GF-D8 (cell line): ENCODE measurements around the gene ZNRD2.

ENCODE experiments used
- DNase-seq: peaks from one replicate; lab custom pipeline; 2025; lab: John Stamatoyannopoulos, UW

The ZNRD2 gene

GRCh38 chr11:65588199-65589054 is 18.1 kb downstream of the ZNRD2 start:
- peak; percentile 32 for DNase-seq

- no peak for DNase-seq
These were observed 19.4 kb downstream of the ZNRD2 start for GRCh38 chr11:65589444-65590239.

- no peak for DNase-seq
These were observed 20.0 kb downstream of the ZNRD2 start for GRCh38 chr11:65590240-65590738.

- no peak for DNase-seq
These were observed 21.9 kb downstream of the ZNRD2 start for GRCh38 chr11:65591939-65592857.

GRCh38 chr11:65592858-65593517 is 22.7 kb downstream of the ZNRD2 start:
- DNase-seq: no peak

- DNase-seq: no peak
These were observed 23.5 kb downstream of the ZNRD2 start for GRCh38 chr11:65593518-65594414.

- DNase-seq: no peak
These were observed 24.9 kb downstream of the ZNRD2 start for GRCh38 chr11:65595131-65595530.

- DNase-seq: no peak
These were observed 25.4 kb downstream of the ZNRD2 start, which contains the start of gene KCNK7 for GRCh38 chr11:65595543-65596281. Gene KCNK7, minus strand, starts transcription at chr11:65595800. Its CDS starts 28 bp downstream, at chr11:65595772.

GRCh38 chr11:65596520-65596919 is 26.2 kb downstream of the ZNRD2 start:
- no peak for DNase-seq

- no peak for DNase-seq
These were observed 28.0 kb downstream of the ZNRD2 start for GRCh38 chr11:65598258-65598699.

GRCh38 chr11:65599216-65599954 is 29.1 kb downstream of the ZNRD2 start:
- DNase-seq: no peak

GRCh38 chr11:65599955-65600246 is 29.6 kb downstream of the ZNRD2 start:
- DNase-seq: no peak

GRCh38 chr11:65604258-65604657 is 34.0 kb downstream of the ZNRD2 start:
- DNase-seq: no peak

GRCh38 chr11:65606876-65607613 is 36.8 kb downstream of the ZNRD2 start:
- DNase-seq: no peak

- no peak for DNase-seq
These were observed 37.5 kb downstream of the ZNRD2 start for GRCh38 chr11:65607614-65608426.

- no peak for DNase-seq
These were observed 39.0 kb downstream of the ZNRD2 start for GRCh38 chr11:65609229-65609628.

- no peak for DNase-seq
These were observed 39.4 kb downstream of the ZNRD2 start for GRCh38 chr11:65609665-65610064.
